ENCODE measurements around the gene SRMS.
"Not testable (repeated sequence)": the region's sequence is repeated elsewhere in the genome, so short reads cannot be mapped to it uniquely, and the experiment has no call there.

SRMS gene

GRCh38 chr20:63574829-63575743 lies 27.5 kb upstream of the SRMS start:
- no peak overlapping the region for H3K27ac Mint-ChIP-seq (ENCODE audit: low read depth)
- H3K27me3 Mint-ChIP-seq = no peaks in the 10 kb centered on the region
- H3K36me3 Mint-ChIP-seq (ENCODE audit: insufficient read depth) = no peaks in the 10 kb centered on the region
- DNase-seq (ENCODE audit: low spot score in 2 of 2) = no peak
- no peaks in the 10 kb centered on the region for H3K4me1 Mint-ChIP-seq
- no peak for ATAC-seq (replicated peaks; ENCODE audit: extremely low read depth, poor library complexity, severe bottlenecking)
- H3K4me3 Mint-ChIP-seq = peak overlapping the region; percentile 84
- H3K9me3 Mint-ChIP-seq = no peaks in the 10 kb centered on the region

- H3K9me3 Mint-ChIP-seq = no peaks in the 10 kb centered on the region
- peak within 1 kb of the TSS; percentile 84 for H3K4me3 Mint-ChIP-seq
- H3K27ac Mint-ChIP-seq (ENCODE audit: low read depth) = peak within 1 kb of the TSS; percentile 92
- H3K36me3 Mint-ChIP-seq (ENCODE audit: insufficient read depth) = no peaks in the 10 kb centered on the region
- H3K27me3 Mint-ChIP-seq = no peaks in the 10 kb centered on the region
- DNase-seq (ENCODE audit: low spot score in 2 of 2) = peak in 1 of 2 donors; percentile 40
- H3K4me1 Mint-ChIP-seq = peaks cover 2% of the 10 kb centered on the region
- ATAC-seq (replicated peaks; ENCODE audit: extremely low read depth, poor library complexity, severe bottlenecking) = peak; percentile 96
Measured at GRCh38 chr20:63574156-63574828, 26.7 kb upstream of the SRMS start, which contains the start of gene HELZ2. Gene HELZ2, minus strand, starts transcription at chr20:63574239. Its CDS starts 1,854 bp downstream, at chr20:63572385.

- no peaks in the 10 kb centered on the region for H3K9me3 Mint-ChIP-seq
- H3K27ac Mint-ChIP-seq (ENCODE audit: low read depth) = peak overlapping the region; percentile 92
- peaks cover 3% of the 10 kb centered on the region for H3K36me3 Mint-ChIP-seq (ENCODE audit: insufficient read depth)
- no peaks in the 10 kb centered on the region for H3K27me3 Mint-ChIP-seq
- ATAC-seq (replicated peaks; ENCODE audit: extremely low read depth, poor library complexity, severe bottlenecking) (peak; percentile 33), DNase-seq (ENCODE audit: low spot score in 2 of 2) (no peak)
- H3K4me3 Mint-ChIP-seq = peak overlapping the region; percentile 84
- peaks cover 8% of the 10 kb centered on the region for H3K4me1 Mint-ChIP-seq
Measured at GRCh38 chr20:63573647-63574131, 26.1 kb upstream of the SRMS start.

- ATAC-seq (replicated peaks; ENCODE audit: extremely low read depth, poor library complexity, severe bottlenecking) (no peak), DNase-seq (ENCODE audit: low spot score in 2 of 2) (no peak)
- H3K4me3 Mint-ChIP-seq = peak overlapping the region; percentile 84
- peaks cover 12% of the 10 kb centered on the region for H3K4me1 Mint-ChIP-seq
- no peaks in the 10 kb centered on the region for H3K9me3 Mint-ChIP-seq
- peaks cover 3% of the 10 kb centered on the region for H3K36me3 Mint-ChIP-seq (ENCODE audit: insufficient read depth)
- no peaks in the 10 kb centered on the region for H3K27me3 Mint-ChIP-seq
- peak overlapping the region; percentile 92 for H3K27ac Mint-ChIP-seq (ENCODE audit: low read depth)
Measured at GRCh38 chr20:63572788-63573646, 25.5 kb upstream of the SRMS start.

GRCh38 chr20:63572071-63572787 lies 24.7 kb upstream of the SRMS start:
- H3K27me3 Mint-ChIP-seq = no peaks in the 10 kb centered on the region
- peaks cover 7% of the 10 kb centered on the region for H3K36me3 Mint-ChIP-seq (ENCODE audit: insufficient read depth)
- no peak for ATAC-seq (replicated peaks; ENCODE audit: extremely low read depth, poor library complexity, severe bottlenecking)
- no peaks in the 10 kb centered on the region for H3K9me3 Mint-ChIP-seq
- no peak for DNase-seq (ENCODE audit: low spot score in 2 of 2)
- no peak overlapping the region for H3K27ac Mint-ChIP-seq (ENCODE audit: low read depth)
- H3K4me1 Mint-ChIP-seq = peaks cover 20% of the 10 kb centered on the region
- peak overlapping the region; percentile 84 for H3K4me3 Mint-ChIP-seq

GRCh38 chr20:63571087-63571478 lies 23.5 kb upstream of the SRMS start:
- not testable (repeated sequence) for H3K9me3 Mint-ChIP-seq; H3K36me3 Mint-ChIP-seq (ENCODE audit: insufficient read depth); ATAC-seq (replicated peaks; ENCODE audit: extremely low read depth, poor library complexity, severe bottlenecking); DNase-seq (ENCODE audit: low spot score in 2 of 2); H3K27me3 Mint-ChIP-seq; H3K27ac Mint-ChIP-seq (ENCODE audit: low read depth); H3K4me3 Mint-ChIP-seq
- peaks cover 24% of the 10 kb centered on the region for H3K4me1 Mint-ChIP-seq

- Mint-ChIP-seq H3K4me3 (no peak overlapping the region), H3K9me3 (no peaks in the 10 kb centered on the region), H3K4me1 (peaks cover 24% of the 10 kb centered on the region), H3K36me3 (ENCODE audit: insufficient read depth) (peaks cover 13% of the 10 kb centered on the region), H3K27ac (ENCODE audit: low read depth) (no peak overlapping the region), H3K27me3 (no peaks in the 10 kb centered on the region)
- no peak for ATAC-seq (replicated peaks; ENCODE audit: extremely low read depth, poor library complexity, severe bottlenecking)
- DNase-seq (ENCODE audit: low spot score in 2 of 2) = no peak
Measured at GRCh38 chr20:63570281-63571086, 22.9 kb upstream of the SRMS start.

GRCh38 chr20:63568986-63569949 lies 21.7 kb upstream of the SRMS start:
- H3K9me3 Mint-ChIP-seq = no peaks in the 10 kb centered on the region
- peaks cover 24% of the 10 kb centered on the region for H3K4me1 Mint-ChIP-seq
- DNase-seq (ENCODE audit: low spot score in 2 of 2) (no peak), ATAC-seq (replicated peaks; ENCODE audit: extremely low read depth, poor library complexity, severe bottlenecking) (no peak)
- H3K27me3 Mint-ChIP-seq = no peaks in the 10 kb centered on the region
- peak overlapping the region; percentile 77 for H3K4me3 Mint-ChIP-seq
- H3K36me3 Mint-ChIP-seq (ENCODE audit: insufficient read depth) = peaks cover 14% of the 10 kb centered on the region
- no peak overlapping the region for H3K27ac Mint-ChIP-seq (ENCODE audit: low read depth)

- no peaks in the 10 kb centered on the region for H3K9me3 Mint-ChIP-seq
- no peak for DNase-seq (ENCODE audit: low spot score in 2 of 2)
- no peaks in the 10 kb centered on the region for H3K27me3 Mint-ChIP-seq
- peak overlapping the region; percentile 69 for H3K27ac Mint-ChIP-seq (ENCODE audit: low read depth)
- peaks cover 24% of the 10 kb centered on the region for H3K4me1 Mint-ChIP-seq
- ATAC-seq (replicated peaks; ENCODE audit: extremely low read depth, poor library complexity, severe bottlenecking) = peak; percentile 29
- H3K4me3 Mint-ChIP-seq = peak overlapping the region; percentile 77
- H3K36me3 Mint-ChIP-seq (ENCODE audit: insufficient read depth) = peaks cover 14% of the 10 kb centered on the region
Measured at GRCh38 chr20:63568170-63568981, 20.8 kb upstream of the SRMS start.

Data from central memory CD8-positive, alpha-beta T cell (primary cell).